Prostate gland (tissue), 2 donors: ENCODE data around the gene COL2A1. TPM values are rescaled to one million over a fixed set of nuclear protein-coding genes. Genes with fewer than 3 reads are reported as not detected.

ENCODE experiments used
- DNase-seq: peaks from one replicate; pipeline ENCODE4 v3.0.0-alpha.2; 2019; ENCODE audit warnings: low spot score
- H3K27ac ChIP-seq, 2 donors: fragments of 200-600 bp; sonication (generic); 2 replicates each; pipeline ENCODE4 v1.5.1; 2017 to 2019
- H3K27me3 ChIP-seq: fragments of 200-600 bp; sonication (generic); replicated peaks from 2 replicates; pipeline ENCODE4 v1.5.1; 2019; ENCODE audit not compliant: insufficient read depth
- H3K36me3 ChIP-seq, 2 donors: fragments of 200-600 bp; sonication (generic); 1 replicate in 1 of 2; 2 replicates in 1 of 2; pipeline versions ENCODE4 v1.5.1 to v1.8.1; 2017 to 2019
- H3K4me1 ChIP-seq: fragments of 200-600 bp; sonication (generic); replicated peaks from 2 replicates; pipeline ENCODE4 v1.5.1; 2019
- H3K4me3 ChIP-seq, 2 donors: fragments of 200-600 bp; sonication (generic); 2 replicates each; pipeline ENCODE4 v1.5.1; 2017 to 2019
- H3K9me3 ChIP-seq: fragments of 200-600 bp; sonication (generic); 2 replicates; pipeline ENCODE4 v1.5.1; 2017
- CTCF ChIP-seq, 4 experiments: fragments of 200-600 bp in 2 of 4; fragments of 450-650 bp in 2 of 4; sonication (generic) in 2 of 4; IDR thresholded peaks; 1 replicate in 3 of 4; 2 replicates in 1 of 4; pipeline ENCODE4 v1.5.1; 2016 to 2019; ENCODE audit warnings: antibody characterized with exemption in 4 of 4, mild to moderate bottlenecking in 2 of 4, moderate library complexity in 2 of 4
- POLR2A ChIP-seq: fragments of 450-650 bp; IDR thresholded peaks from one replicate; pipeline ENCODE4 v1.6.1; 2016; ENCODE audit warnings: antibody characterized with exemption, mild to moderate bottlenecking
- POLR2AphosphoS5 ChIP-seq: sonication (generic); formaldehyde crosslinking; IDR thresholded peaks from one replicate; pipeline ENCODE4 v1.6.1; 2017; ENCODE audit warnings: antibody characterized with exemption
- WGBS: methylation state at CpG from one replicate; pipeline ENCODE4 v1.1.5; 2018; 5-methylcytosine and 5-hydroxymethylcytosine counted together
- intact Hi-C: fragments of 100-400 bp; cut with DNase I; formaldehyde crosslinking; loops from one replicate; pipeline ENCODE4 v1.14.2; 2022
- total RNA-seq, 2 donors: library from RNA; depleted of rRNA; stranded (reverse); fragments of >200 nt; gene quantifications; one replicate each; pipeline ENCODE4 v1.1.0, GENCODE V29; 2016

Gene COL2A1
- total RNA-seq, 2 donors from 2014 or later, result 0.14 to 1.9 TPM

- H3K4me3 ChIP-seq, result no peak overlapping the region
- no peaks in the 10 kb centered on the region for H3K4me1 ChIP-seq
- intact Hi-C loops, result no loop called here
- H3K27me3 ChIP-seq, result no peaks in the 10 kb centered on the region
- WGBS, result 79% methylated on average over 14 of the region's 17 CpGs
- H3K27ac ChIP-seq, result no peak overlapping the region
- H3K36me3 ChIP-seq, result no peaks in the 10 kb centered on the region
- TF ChIP-seq POLR2A (no peak), POLR2AphosphoS5 (no peak), CTCF (IDR thresholded peaks at IDR 0.05) (no peak)
- no peak for DNase-seq
- H3K9me3 ChIP-seq, result no peaks in the 10 kb centered on the region
These were observed 23.3 kb downstream of the COL2A1 start for GRCh38 chr12:47980779-47981495.

- TF ChIP-seq CTCF (IDR thresholded peaks at IDR 0.05) (no peak), POLR2A (no peak)
- DNase-seq, result no peak
- intact Hi-C loops, result no loop called here
- Histone ChIP-seq H3K4me3 (no peak overlapping the region), H3K4me1 (no peaks in the 10 kb centered on the region), H3K36me3 (no peaks in the 10 kb centered on the region), H3K27me3 (no peaks in the 10 kb centered on the region), H3K27ac (no peak overlapping the region), H3K9me3 (no peaks in the 10 kb centered on the region)
- WGBS, result 82% methylated on average over 7 of the region's 7 CpGs
These were observed 24.1 kb downstream of the COL2A1 start for GRCh38 chr12:47980197-47980596.

- TF ChIP-seq POLR2AphosphoS5, result no peak
- no peak for TF ChIP-seq POLR2A
- TF ChIP-seq CTCF (IDR thresholded peaks at IDR 0.05), result no peak
- Histone ChIP-seq H3K4me1 (no peaks in the 10 kb centered on the region), H3K27ac (no peak overlapping the region), H3K36me3 (no peaks in the 10 kb centered on the region), H3K9me3 (no peaks in the 10 kb centered on the region), H3K4me3 (no peak overlapping the region), H3K27me3 (no peaks in the 10 kb centered on the region)
- 85% methylated on average over 11 of the region's 11 CpGs for WGBS
- DNase-seq, result no peak
- intact Hi-C loops, result no loop called here
These were observed 24.6 kb downstream of the COL2A1 start for GRCh38 chr12:47979686-47980085.

DNA sequence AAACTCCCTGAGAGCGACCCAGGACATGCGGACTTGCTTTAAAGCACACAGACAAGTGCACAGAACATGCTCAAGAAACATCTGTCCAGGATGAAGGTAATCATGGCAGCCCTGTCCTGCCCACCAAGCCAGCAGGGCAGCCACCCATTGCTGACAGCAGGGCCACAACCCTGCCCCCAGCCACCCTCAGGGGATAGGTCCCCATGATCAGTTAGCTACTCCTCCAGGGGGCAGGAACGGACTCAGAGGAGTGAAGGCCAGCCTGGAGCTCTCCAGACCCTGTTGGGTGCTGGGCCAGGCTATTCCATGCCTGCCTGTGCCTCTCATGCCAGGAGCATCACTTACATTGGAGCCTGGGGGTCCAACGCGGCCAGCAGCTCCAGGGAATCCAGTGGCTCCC is 25.1 kb downstream of the COL2A1 start:
- no peaks in the 10 kb centered on the region for H3K4me1 ChIP-seq
- no peak for DNase-seq
- intact Hi-C loops, result no loop called here
- no peaks in the 10 kb centered on the region for H3K27me3 ChIP-seq
- H3K36me3 ChIP-seq, result no peaks in the 10 kb centered on the region
- 91% methylated on average over 5 of the region's 5 CpGs for WGBS
- TF ChIP-seq POLR2A, result no peak
- H3K27ac ChIP-seq, result no peak overlapping the region
- H3K9me3 ChIP-seq, result no peaks in the 10 kb centered on the region
- no peak overlapping the region for H3K4me3 ChIP-seq

- no peaks in the 10 kb centered on the region for H3K4me1 ChIP-seq
- WGBS, result 88% methylated on average over 7 of the region's 7 CpGs
- no peak for TF ChIP-seq CTCF (IDR thresholded peaks at IDR 0.05)
- no peak for TF ChIP-seq POLR2AphosphoS5
- no peak for TF ChIP-seq POLR2A
These were observed 25.7 kb downstream of the COL2A1 start for GRCh38 chr12:47978598-47978873.

More at GRCh38 chr12:47978598-47978873, 25.7 kb downstream of the COL2A1 start:
- no peak overlapping the region for H3K4me3 ChIP-seq
- H3K36me3 ChIP-seq, result no peaks in the 10 kb centered on the region
- no peaks in the 10 kb centered on the region for H3K27me3 ChIP-seq
- DNase-seq, result no peak
- H3K9me3 ChIP-seq, result no peaks in the 10 kb centered on the region
- intact Hi-C loops, result no loop called here
- H3K27ac ChIP-seq, result no peak overlapping the region
